IMR-90 (cell line): Measurements from ENCODE around the gene EPHB1. TPM values are rescaled to one million over a fixed set of nuclear protein-coding genes. Genes with fewer than 3 reads are reported as not detected.

Experiments
- ATAC-seq: fragments of 200-7000 bp; cut with Tn5 transposase; 2 replicates; pipeline ENCODE4 v1.9.1; 2020; ENCODE audit warnings: low read depth, mild to moderate bottlenecking, moderate library complexity
- BruUV-seq: library from RNA; stranded (reverse); fragments of 400-500 nt; replicated peaks from 2 replicates; lab custom pipeline; 2021; lab: Mats Ljungman, UMichigan
- CTCF ChIA-PET: fragments of 300-600 bp; formaldehyde crosslinking; extraction: SDS; loops from one replicate; lab custom pipeline; 2021; ENCODE audit warnings: antibody characterized with exemption; lab: Yijun Ruan, JAX
- POLR2A ChIA-PET: fragments of 300-600 bp; sonication (Branson Sonifier 250); formaldehyde crosslinking; loops from one replicate; lab custom pipeline; 2022; ENCODE audit warnings: antibody characterized with exemption; ENCODE audit not compliant: unreplicated experiment; lab: Charles Lee
- DNase-seq: peaks from one replicate; pipeline ENCODE4 v3.0.0; 2013
- H2AFZ ChIP-seq: replicated peaks from 2 replicates; pipeline ENCODE3; 2013; ENCODE audit warnings: low read length, mild to moderate bottlenecking; ENCODE audit not compliant: poor library complexity
- H2AK5ac ChIP-seq: 2 replicates; pipeline ENCODE4 v1.6.1; 2013; ENCODE audit warnings: low read depth, low read length, inconsistent platforms
- H2AK9ac ChIP-seq: replicated peaks from 2 replicates; pipeline ENCODE3; 2013; ENCODE audit warnings: mild to moderate bottlenecking, low read depth, low read length, moderate library complexity; ENCODE audit not compliant: poor library complexity
- H2BK120ac ChIP-seq: 2 replicates; pipeline ENCODE4 v1.6.1; 2013; ENCODE audit warnings: low read depth, low read length, inconsistent platforms
- H2BK15ac ChIP-seq: 3 replicates; pipeline ENCODE4 v1.6.1; 2013; ENCODE audit warnings: low read depth, low read length, inconsistent platforms
- H2BK20ac ChIP-seq: 2 replicates; pipeline ENCODE4 v1.6.1; 2013; ENCODE audit warnings: low read depth, mild to moderate bottlenecking, inconsistent platforms, low read length, moderate library complexity
- H2BK5ac ChIP-seq: 2 replicates; pipeline ENCODE4 v1.6.1; 2013; ENCODE audit warnings: mild to moderate bottlenecking, low read depth, low read length, inconsistent platforms; ENCODE audit not compliant: poor library complexity, severe bottlenecking
- H3K14ac ChIP-seq: replicated peaks from 2 replicates; pipeline ENCODE4 v1.6.1; 2013; ENCODE audit warnings: low read depth, low read length, inconsistent platforms
- H3K18ac ChIP-seq: 2 replicates; pipeline ENCODE4 v1.6.1; 2013; ENCODE audit warnings: low read depth, low read length, control low read depth
- H3K23ac ChIP-seq: 2 replicates; pipeline ENCODE4 v1.6.1; 2013; ENCODE audit warnings: low read depth, low read length, inconsistent platforms
- H3K27ac ChIP-seq: 2 replicates; pipeline ENCODE4 v1.5.1; 2013; ENCODE audit warnings: mild to moderate bottlenecking, control low read depth, low read length; ENCODE audit not compliant: insufficient read depth
- H3K27me3 ChIP-seq: 2 replicates; pipeline ENCODE4 v1.6.1; 2013; ENCODE audit warnings: low read length; ENCODE audit not compliant: control insufficient read depth, insufficient read depth
- H3K36me3 ChIP-seq: 2 replicates; pipeline ENCODE4 v1.6.1; 2013; ENCODE audit warnings: low read length, mixed read lengths; ENCODE audit not compliant: control insufficient read depth, insufficient read depth
- H3K4ac ChIP-seq: 2 replicates; pipeline ENCODE4 v1.6.1; 2013; ENCODE audit warnings: low read depth, low read length, inconsistent platforms
- H3K4me1 ChIP-seq: 2 replicates; pipeline ENCODE4 v1.6.1; 2013; ENCODE audit warnings: low read length, mixed read lengths; ENCODE audit not compliant: control insufficient read depth, insufficient read depth
- H3K4me2 ChIP-seq: 2 replicates; pipeline ENCODE4 v1.6.1; 2013; ENCODE audit warnings: low read depth, mild to moderate bottlenecking, control low read depth, low read length, moderate library complexity
- H3K4me3 ChIP-seq: 2 replicates; pipeline ENCODE4 v1.5.1; 2013; ENCODE audit warnings: low read depth, mild to moderate bottlenecking, control low read depth, low read length, moderate library complexity; ENCODE audit not compliant: insufficient read depth
- H3K56ac ChIP-seq: 2 replicates; pipeline ENCODE4 v1.6.1; 2013; ENCODE audit warnings: low read length, inconsistent platforms; ENCODE audit not compliant: insufficient read depth; ENCODE audit errors: extremely low read depth
- H3K79me1 ChIP-seq, 2 experiments: 2 replicates each; pipeline ENCODE4 v1.6.1; 2013; ENCODE audit warnings: low read length in 2 of 2, inconsistent platforms in 1 of 2, low read depth in 1 of 2
- H3K9ac ChIP-seq: 2 replicates; pipeline ENCODE4 v1.6.1; 2013; ENCODE audit warnings: low read depth, low read length, control low read depth
- H3K9me1 ChIP-seq: 2 replicates; pipeline ENCODE4 v1.6.1; 2013; ENCODE audit warnings: low read length, inconsistent platforms; ENCODE audit not compliant: insufficient read depth
- H3K9me3 ChIP-seq: 2 replicates; pipeline ENCODE4 v1.6.1; 2013; ENCODE audit warnings: low read length; ENCODE audit not compliant: control insufficient read depth, insufficient read depth
- H4K20me1 ChIP-seq: 2 replicates; pipeline ENCODE4 v1.6.1; 2013; ENCODE audit warnings: low read length, inconsistent platforms; ENCODE audit not compliant: insufficient read depth
- H4K5ac ChIP-seq: 2 replicates; pipeline ENCODE4 v1.6.1; 2013; ENCODE audit warnings: mild to moderate bottlenecking, low read depth, low read length, control low read depth
- H4K8ac ChIP-seq, 2 experiments: 2 replicates each; pipeline ENCODE4 v1.6.1; 2013; ENCODE audit warnings: low read depth in 2 of 2, low read length in 2 of 2, control low read depth in 1 of 2, inconsistent platforms in 1 of 2
- H4K91ac ChIP-seq: 2 replicates; pipeline ENCODE4 v1.6.1; 2013; ENCODE audit warnings: low read depth, low read length, inconsistent platforms; ENCODE audit not compliant: insufficient read depth
- BHLHE40 ChIP-seq: fragments of 150-350 bp; IDR thresholded peaks from 2 replicates; pipeline ENCODE4 v1.6.1; 2016; ENCODE audit warnings: mild to moderate bottlenecking, low read depth, low read length
- CEBPB ChIP-seq: IDR thresholded peaks from 2 replicates; pipeline ENCODE4 v1.6.1; 2012; ENCODE audit warnings: low read depth, low read length, improper control_type of control experiment
- CHD1 ChIP-seq: IDR thresholded peaks from 2 replicates; pipeline ENCODE4 v1.6.1; 2012; ENCODE audit warnings: low read depth, low read length, improper control_type of control experiment
- CTCF ChIP-seq: conservative IDR thresholded peaks from 2 replicates; pipeline ENCODE4 v1.5.1; 2012; ENCODE audit warnings: mild to moderate bottlenecking, low read depth, low read length, improper control_type of control experiment
- FOS ChIP-seq: fragments of 150-350 bp; IDR thresholded peaks from 2 replicates; pipeline ENCODE4 v1.6.1; 2016; ENCODE audit warnings: low read depth, low read length
- MAFK ChIP-seq: IDR thresholded peaks from 2 replicates; pipeline ENCODE4 v1.6.1; 2012; ENCODE audit warnings: low read depth, low read length, improper control_type of control experiment
- MAZ ChIP-seq: IDR thresholded peaks from 2 replicates; pipeline ENCODE4 v1.6.1; 2012; ENCODE audit warnings: low read depth, mild to moderate bottlenecking, low read length, improper control_type of control experiment, moderate library complexity, borderline replicate concordance
- MXI1 ChIP-seq: IDR thresholded peaks from 2 replicates; pipeline ENCODE4 v1.6.1; 2012; ENCODE audit warnings: low read depth, mild to moderate bottlenecking, low read length, moderate library complexity, borderline replicate concordance
- NFE2L2 ChIP-seq: fragments of 150-350 bp; IDR thresholded peaks from 2 replicates; pipeline ENCODE4 v1.6.1; 2016; ENCODE audit warnings: low read depth, mild to moderate bottlenecking, low read length
- POLR2A ChIP-seq: IDR thresholded peaks from 2 replicates; pipeline ENCODE4 v1.6.1; 2012; ENCODE audit warnings: mild to moderate bottlenecking, low read depth, low read length
- RAD21 ChIP-seq: IDR thresholded peaks from 2 replicates; pipeline ENCODE4 v1.6.1; 2012; ENCODE audit warnings: low read length, improper control_type of control experiment
- RCOR1 ChIP-seq: IDR thresholded peaks from 2 replicates; pipeline ENCODE4 v1.6.1; 2012; ENCODE audit warnings: mild to moderate bottlenecking, low read length, improper control_type of control experiment; ENCODE audit not compliant: insufficient replicate concordance
- RFX5 ChIP-seq: IDR thresholded peaks from 2 replicates; pipeline ENCODE4 v1.8.0; 2012; ENCODE audit warnings: low read depth, mild to moderate bottlenecking, low read length, moderate library complexity
- SMC3 ChIP-seq: fragments of 150-350 bp; IDR thresholded peaks from 2 replicates; pipeline ENCODE4 v1.6.1; 2016; ENCODE audit warnings: low read depth, mild to moderate bottlenecking, antibody characterized with exemption, low read length, moderate library complexity
- WGBS, 2 experiments: methylation state at CpG; one replicate each; pipeline versions ENCODE4 v1.1.5 to v1.1.7; 2013; ENCODE audit warnings: missing lambda C conversion rate in 2 of 2; ENCODE audit not compliant: insufficient read length in 1 of 2; ENCODE audit errors: extremely low coverage in 2 of 2; 5-methylcytosine and 5-hydroxymethylcytosine counted together
- dilution Hi-C: fragments of 300-500 bp; cut with HindIII; formaldehyde crosslinking; loops from one replicate; pipeline ENCODE4 v1.14.3; 2018; ENCODE audit warnings: low sequenced_read_pairs; ENCODE audit not compliant: unreplicated experiment
- in situ Hi-C: fragments of 300-500 bp; cut with MboI; formaldehyde crosslinking; loops from 3 replicates; pipeline ENCODE4 v1.14.3; 2019; ENCODE audit warnings: low sequenced_read_pairs, inconsistent platforms, mixed read lengths
- intact Hi-C: fragments of 100-400 bp; cut with micrococcal nuclease; formaldehyde crosslinking; loops from 2 replicates; pipeline ENCODE4 v1.10.0; 2022
- polyA plus RNA-seq, 3 experiments: library from polyadenylated mRNA; depleted of rRNA; stranded (reverse); fragments of >200 nt; gene quantifications; 2 replicates each; pipeline ENCODE4 v1.2.3, GENCODE V29; 2012; ENCODE audit warnings: low replicate concordance in 1 of 3
- total RNA-seq: library from RNA; depleted of rRNA; stranded (reverse); fragments of >200 nt; gene quantifications from 2 replicates; pipeline ENCODE4 v1.2.3, GENCODE V29; 2012
- TF ChIP-seq, protein P1 (sequence below): fragments of 150-350 bp; IDR thresholded peaks from 2 replicates; pipeline ENCODE4 v1.6.1; 2017; ENCODE audit warnings: mild to moderate bottlenecking, antibody characterized with exemption, low read length, low read depth
- TF ChIP-seq, protein P2 (sequence below): fragments of 150-350 bp; IDR thresholded peaks from 2 replicates; pipeline ENCODE4 v1.6.1; 2016; ENCODE audit warnings: low read depth, mild to moderate bottlenecking, low read length, moderate library complexity, borderline replicate concordance

The EPHB1 gene
- total and polyA plus RNA-seq, 2 of the 4 experiments (the other 2 are of a cell fraction), result 0.17 to 0.36 TPM

- Histone ChIP-seq H3K4me1 (no peaks in the 10 kb centered on the region), H3K27me3 (no peaks in the 10 kb centered on the region), H3K23ac (no peak overlapping the region), H4K91ac (no peak overlapping the region), H3K79me1 (no peaks in the 10 kb centered on the region), H3K18ac (no peak overlapping the region), H2BK20ac (no peak overlapping the region), H3K4me3 (no peak overlapping the region), H3K4ac (no peak overlapping the region), H3K56ac (no peak overlapping the region), H3K14ac (no peak overlapping the region), H2AK9ac (no peak overlapping the region), H3K36me3 (no peaks in the 10 kb centered on the region), H3K9me3 (peaks cover 5% of the 10 kb centered on the region; the same call in 1 of the 2 replicates), H2BK5ac (no peak overlapping the region), H4K8ac (no peak overlapping the region), H4K5ac (no peak overlapping the region), H2AFZ (no peak overlapping the region), H2BK120ac (no peak overlapping the region), H2AK5ac (no peak overlapping the region), H4K20me1 (no peaks in the 10 kb centered on the region), H3K4me2 (no peak overlapping the region), H2BK15ac (no peak overlapping the region), H3K27ac (no peak overlapping the region), H3K9ac (no peak overlapping the region), H3K9me1 (no peaks in the 10 kb centered on the region)
- in situ Hi-C loops (no loop called here), intact Hi-C loops (no loop called here), dilution Hi-C loops (no loop called here)
- CTCF ChIA-PET, result no interaction called here
- WGBS, 2 experiments, result 4% methylated on average over 4 of the region's 5 CpGs; no CpG with 5 or more reads in 1 of the 2 experiments
- no TSS peak for BruUV-seq
- no peak for ATAC-seq
- DNase-seq, result no peak
- TF ChIP-seq RAD21, result no peak
- no peak for TF ChIP-seq BHLHE40
- no peak for TF ChIP-seq CEBPB
- no peak for TF ChIP-seq FOS
- no peak for TF ChIP-seq MAZ
- no peak for TF ChIP-seq CTCF
- no peak for TF ChIP-seq RCOR1
- TF ChIP-seq MAFK, result no peak
- TF ChIP-seq, protein P1, sequence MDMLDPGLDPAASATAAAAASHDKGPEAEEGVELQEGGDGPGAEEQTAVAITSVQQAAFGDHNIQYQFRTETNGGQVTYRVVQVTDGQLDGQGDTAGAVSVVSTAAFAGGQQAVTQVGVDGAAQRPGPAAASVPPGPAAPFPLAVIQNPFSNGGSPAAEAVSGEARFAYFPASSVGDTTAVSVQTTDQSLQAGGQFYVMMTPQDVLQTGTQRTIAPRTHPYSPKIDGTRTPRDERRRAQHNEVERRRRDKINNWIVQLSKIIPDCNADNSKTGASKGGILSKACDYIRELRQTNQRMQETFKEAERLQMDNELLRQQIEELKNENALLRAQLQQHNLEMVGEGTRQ, result no peak
- TF ChIP-seq NFE2L2, result no peak
- TF ChIP-seq SMC3, result no peak
- TF ChIP-seq, protein P2, sequence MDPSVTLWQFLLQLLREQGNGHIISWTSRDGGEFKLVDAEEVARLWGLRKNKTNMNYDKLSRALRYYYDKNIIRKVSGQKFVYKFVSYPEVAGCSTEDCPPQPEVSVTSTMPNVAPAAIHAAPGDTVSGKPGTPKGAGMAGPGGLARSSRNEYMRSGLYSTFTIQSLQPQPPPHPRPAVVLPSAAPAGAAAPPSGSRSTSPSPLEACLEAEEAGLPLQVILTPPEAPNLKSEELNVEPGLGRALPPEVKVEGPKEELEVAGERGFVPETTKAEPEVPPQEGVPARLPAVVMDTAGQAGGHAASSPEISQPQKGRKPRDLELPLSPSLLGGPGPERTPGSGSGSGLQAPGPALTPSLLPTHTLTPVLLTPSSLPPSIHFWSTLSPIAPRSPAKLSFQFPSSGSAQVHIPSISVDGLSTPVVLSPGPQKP, result no peak
- TF ChIP-seq RFX5, result no peak
- no peak for TF ChIP-seq CHD1
- no peak for TF ChIP-seq MXI1
- no peak for TF ChIP-seq POLR2A
- POLR2A ChIA-PET, result no interaction called here
These were observed 418.8 kb downstream of the EPHB1 start for GRCh38 chr3:135213822-135214221.
